ENCODE data around the gene PARD6A. TPM values are rescaled to one million over a fixed set of nuclear protein-coding genes. Genes with fewer than 3 reads are reported as not detected.

Gene PARD6A
- total RNA-seq, 2 donors from 2014 or later, result 21.1 to 22.8 TPM

DNA sequence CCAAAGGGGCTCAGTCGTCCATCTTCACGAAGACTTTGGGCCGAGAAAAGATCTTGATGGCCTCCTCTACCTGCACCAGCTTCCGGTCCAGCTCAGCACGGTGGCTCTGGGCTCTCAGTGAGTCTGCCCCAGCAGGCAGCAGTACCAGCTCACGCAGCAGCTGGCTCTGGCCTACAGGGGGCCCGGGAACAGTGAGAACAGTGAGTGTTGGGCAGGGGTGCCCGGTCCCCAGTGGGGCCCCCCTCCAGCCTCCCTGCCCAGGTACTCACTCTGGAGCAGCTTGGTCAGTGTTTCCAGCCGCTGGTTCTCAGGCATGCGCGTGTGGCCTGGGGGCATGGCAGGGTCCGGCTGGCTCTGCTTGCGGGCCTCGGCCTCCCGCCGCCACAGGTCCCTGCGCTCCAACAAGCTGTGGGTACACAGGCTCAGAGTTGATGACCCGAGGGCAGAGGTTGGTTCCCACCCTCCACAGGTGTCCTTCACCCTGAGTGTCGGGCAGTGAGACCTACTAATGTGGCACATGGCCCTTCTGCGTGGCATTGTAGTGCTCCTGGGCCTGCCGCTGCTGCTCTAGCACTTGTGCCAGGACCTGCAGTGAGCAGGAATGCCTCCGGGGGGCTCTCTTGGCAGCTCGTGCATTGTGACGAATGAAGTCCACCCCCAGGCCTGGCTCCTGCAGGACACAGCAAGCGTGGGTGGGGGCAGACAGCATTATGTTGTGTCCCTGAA, 2.6 kb downstream of the PARD6A start:
- 39% methylated on average over 25 of the region's 25 CpGs; no CpG with 5 or more reads in 1 of the 2 donors for WGBS, 2 donors
- DNase-seq, result peak; percentile 43 to 61 (median 57)
- TF ChIP-seq, protein P1, sequence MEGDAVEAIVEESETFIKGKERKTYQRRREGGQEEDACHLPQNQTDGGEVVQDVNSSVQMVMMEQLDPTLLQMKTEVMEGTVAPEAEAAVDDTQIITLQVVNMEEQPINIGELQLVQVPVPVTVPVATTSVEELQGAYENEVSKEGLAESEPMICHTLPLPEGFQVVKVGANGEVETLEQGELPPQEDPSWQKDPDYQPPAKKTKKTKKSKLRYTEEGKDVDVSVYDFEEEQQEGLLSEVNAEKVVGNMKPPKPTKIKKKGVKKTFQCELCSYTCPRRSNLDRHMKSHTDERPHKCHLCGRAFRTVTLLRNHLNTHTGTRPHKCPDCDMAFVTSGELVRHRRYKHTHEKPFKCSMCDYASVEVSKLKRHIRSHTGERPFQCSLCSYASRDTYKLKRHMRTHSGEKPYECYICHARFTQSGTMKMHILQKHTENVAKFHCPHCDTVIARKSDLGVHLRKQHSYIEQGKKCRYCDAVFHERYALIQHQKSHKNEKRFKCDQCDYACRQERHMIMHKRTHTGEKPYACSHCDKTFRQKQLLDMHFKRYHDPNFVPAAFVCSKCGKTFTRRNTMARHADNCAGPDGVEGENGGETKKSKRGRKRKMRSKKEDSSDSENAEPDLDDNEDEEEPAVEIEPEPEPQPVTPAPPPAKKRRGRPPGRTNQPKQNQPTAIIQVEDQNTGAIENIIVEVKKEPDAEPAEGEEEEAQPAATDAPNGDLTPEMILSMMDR (IDR thresholded peaks at IDR 0.05), result peak in 1 of 7 experiments; percentile 4
- peak in 1 of 3 donors; percentile 13 for TF ChIP-seq POLR2A (IDR thresholded peaks at IDR 0.05)
- ATAC-seq, result no peak
- Histone ChIP-seq H3K4me1 (peaks cover 82% of the 10 kb centered on the region), H3K9me3 (no peaks in the 10 kb centered on the region), H3K4me3 (no peak overlapping the region), H3K36me3 (replicated peaks in 1 of 2; ENCODE audit: insufficient read depth in 1 of 2, low read depth in 2 of 2) (no peaks in the 10 kb centered on the region), H3K27me3 (no peaks in the 10 kb centered on the region), H3K27ac (peak overlapping the region; percentile 87 to 97 (median 93))
- intact Hi-C loops (cut with DNase I), result no loop called here

DNA sequence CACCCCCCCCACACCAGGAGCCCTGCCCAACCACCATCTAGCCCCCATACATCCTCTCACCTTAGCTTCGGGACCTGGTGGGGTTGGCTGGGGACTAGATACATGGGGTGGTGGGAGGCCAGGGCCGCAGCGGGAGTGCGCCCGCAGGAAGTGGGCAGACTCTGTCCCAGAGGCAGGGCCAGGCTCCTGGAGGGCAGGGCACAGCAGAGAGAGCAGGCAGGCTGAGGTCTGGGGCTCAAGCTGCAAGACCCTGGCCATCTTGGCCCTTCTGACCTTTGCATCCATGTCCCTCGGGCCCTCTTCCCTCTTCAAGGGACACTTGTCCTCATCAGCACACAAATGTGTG, 3.1 kb downstream of the PARD6A start:
- no peak overlapping the region for H3K4me3 ChIP-seq
- no peaks in the 10 kb centered on the region for H3K9me3 ChIP-seq
- no peaks in the 10 kb centered on the region for H3K27me3 ChIP-seq
- WGBS, 2 donors, result 39 to 42% methylated on average over 2 to 6 of the region's 6 CpGs
- intact Hi-C loops (cut with DNase I), result no loop called here
- DNase-seq (no peak), ATAC-seq (no peak)
- H3K27ac ChIP-seq, result peak overlapping the region; percentile 87 to 97 (median 93)
- H3K36me3 ChIP-seq (replicated peaks in 1 of 2; ENCODE audit: insufficient read depth in 1 of 2, low read depth in 2 of 2), result no peaks in the 10 kb centered on the region
- TF ChIP-seq, protein P1 (IDR thresholded peaks at IDR 0.05), result no peak
- no peak for TF ChIP-seq POLR2A (IDR thresholded peaks at IDR 0.05)
- H3K4me1 ChIP-seq, result peaks cover 79% of the 10 kb centered on the region

DNA sequence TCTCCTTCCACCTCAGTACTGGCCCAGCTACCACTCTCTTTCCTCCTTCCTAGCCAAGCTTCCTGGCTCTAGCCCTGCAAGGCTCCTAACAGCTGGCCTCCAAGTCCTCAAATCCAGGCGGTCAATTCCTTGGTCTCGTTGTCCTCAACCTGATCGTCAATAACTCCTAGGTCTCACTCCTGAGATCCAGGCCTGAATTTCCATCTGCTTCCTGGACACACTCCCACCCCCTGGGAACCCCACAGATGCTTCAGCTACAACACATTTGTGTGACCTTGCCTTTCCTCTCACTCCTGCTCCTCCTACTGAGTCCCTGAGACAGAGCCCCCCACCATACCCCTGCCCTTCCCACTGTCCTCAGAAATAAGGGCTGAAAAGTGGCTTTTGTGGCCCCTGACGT, 3.5 kb downstream of the PARD6A start:
- H3K27me3 ChIP-seq, result no peaks in the 10 kb centered on the region
- H3K9me3 ChIP-seq, result no peaks in the 10 kb centered on the region
- peak; percentile 30 for ATAC-seq
- 29 to 49% methylated on average over 4 of the region's 4 CpGs for WGBS, 2 donors
- H3K4me1 ChIP-seq, result peaks cover 75% of the 10 kb centered on the region
- peak; percentile 87 to 93 (median 92) for DNase-seq
- no peaks in the 10 kb centered on the region for H3K36me3 ChIP-seq (replicated peaks in 1 of 2; ENCODE audit: insufficient read depth in 1 of 2, low read depth in 2 of 2)
- H3K4me3 ChIP-seq, result no peak overlapping the region
- H3K27ac ChIP-seq, result peak overlapping the region; percentile 87 to 97 (median 93)
- peak in 2 of 3 donors; percentile 29 to 30 for TF ChIP-seq POLR2A (IDR thresholded peaks at IDR 0.05)
- TF ChIP-seq, protein P1 (IDR thresholded peaks at IDR 0.05), result no peak
- intact Hi-C loops (cut with DNase I), result no loop called here

DNA sequence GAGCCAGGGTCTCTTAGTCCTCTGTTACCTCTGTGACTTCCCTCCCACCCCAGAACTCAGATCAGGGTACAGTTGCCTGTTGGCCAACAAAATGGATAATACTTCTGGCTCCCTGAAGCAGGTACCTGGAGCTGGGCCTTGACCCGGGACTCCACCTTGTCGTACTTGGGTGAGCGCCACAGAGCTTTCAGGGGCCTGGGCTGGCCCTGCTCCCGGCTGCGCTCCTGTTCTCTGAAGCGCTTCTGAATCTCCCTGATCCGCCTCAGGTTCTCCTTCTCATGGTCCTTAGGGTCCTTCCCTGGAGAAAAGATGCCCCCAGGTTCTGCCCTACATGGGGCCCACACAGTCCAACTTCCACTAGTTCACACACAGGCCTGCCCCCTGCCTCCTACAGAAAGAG, 4.1 kb downstream of the PARD6A start:
- H3K36me3 ChIP-seq (replicated peaks in 1 of 2; ENCODE audit: insufficient read depth in 1 of 2, low read depth in 2 of 2), result no peaks in the 10 kb centered on the region
- intact Hi-C loops (cut with DNase I), result no loop called here
- DNase-seq, result peak; percentile 59 to 80 (median 77)
- no peaks in the 10 kb centered on the region for H3K9me3 ChIP-seq
- WGBS, 2 donors, result 28 to 46% methylated on average over 7 of the region's 7 CpGs
- ATAC-seq, result no peak
- H3K27me3 ChIP-seq, result no peaks in the 10 kb centered on the region
- no peak overlapping the region for H3K4me3 ChIP-seq
- H3K27ac ChIP-seq, result peak overlapping the region; percentile 87 to 97 (median 93)
- TF ChIP-seq, protein P1 (IDR thresholded peaks at IDR 0.05), result no peak
- no peak for TF ChIP-seq POLR2A (IDR thresholded peaks at IDR 0.05)
- peaks cover 68% of the 10 kb centered on the region for H3K4me1 ChIP-seq

DNA sequence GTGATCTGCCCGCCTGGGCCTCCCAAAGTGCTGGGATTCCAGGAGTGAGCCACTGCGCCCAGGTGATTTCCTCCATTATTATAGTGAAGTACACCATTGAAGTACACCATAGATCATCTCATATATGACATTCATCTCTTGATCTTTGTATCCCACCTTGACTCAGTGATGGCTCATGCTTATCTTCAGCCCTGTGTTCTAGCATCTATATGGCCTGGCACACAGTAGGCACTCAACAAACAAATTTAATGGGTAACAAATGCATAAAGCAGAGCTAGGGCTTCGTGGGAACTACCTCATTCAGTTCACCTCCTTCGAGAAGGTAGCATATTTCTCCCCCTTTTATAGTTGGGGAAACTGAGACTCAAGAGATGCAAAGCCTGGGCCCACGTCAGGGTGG, 4.8 kb downstream of the PARD6A start:
- intact Hi-C loops (cut with DNase I), result no loop called here
- H3K27me3 ChIP-seq, result no peaks in the 10 kb centered on the region
- ATAC-seq, result no peak
- WGBS, 2 donors, result 31 to 37% methylated on average over 5 of the region's 5 CpGs
- H3K4me3 ChIP-seq, result peak overlapping the region; percentile 44 to 73
- H3K4me1 ChIP-seq, result peaks cover 68% of the 10 kb centered on the region
- H3K36me3 ChIP-seq (replicated peaks in 1 of 2; ENCODE audit: insufficient read depth in 1 of 2, low read depth in 2 of 2), result no peaks in the 10 kb centered on the region
- TF ChIP-seq, protein P1 (IDR thresholded peaks at IDR 0.05), result no peak
- TF ChIP-seq POLR2A (IDR thresholded peaks at IDR 0.05), result no peak
- DNase-seq, result no peak
- peak overlapping the region; percentile 87 to 97 (median 93) for H3K27ac ChIP-seq
- no peaks in the 10 kb centered on the region for H3K9me3 ChIP-seq

All from body of pancreas (tissue), 4 donors.